Panc1 (cell line): ENCODE measurements around the gene ASTN2.

Experiments
- CTCF ChIP-seq: fragments of 450-650 bp; IDR thresholded peaks from 2 replicates; pipeline ENCODE4 v1.5.1; 2017; ENCODE audit warnings: mild to moderate bottlenecking
- POLR2AphosphoS5 ChIP-seq: IDR thresholded peaks from 2 replicates; pipeline ENCODE4 v1.6.1; 2012; ENCODE audit warnings: mild to moderate bottlenecking, low read depth, low read length, moderate library complexity
- REST ChIP-seq, 2 experiments: IDR thresholded peaks; 2 replicates each; pipeline ENCODE4 v1.6.1; 2011 to 2012; ENCODE audit warnings: low read depth in 2 of 2, control low read depth in 1 of 2, low read length in 1 of 2, mild to moderate bottlenecking in 1 of 2, moderate library complexity in 1 of 2; ENCODE audit not compliant: insufficient read depth in 1 of 2

GRCh38 chr9:116496167-116496566 lies 918.7 kb downstream of the ASTN2 start:
- TF ChIP-seq CTCF (no peak), REST (IDR thresholded peaks at IDR 0.05; ENCODE audit: insufficient read depth in 1 of 2, low read depth in 2 of 2, low read length in 1 of 2) (no peak), POLR2AphosphoS5 (no peak)
